ENCODE results near the gene ZPBP2.

DNA sequence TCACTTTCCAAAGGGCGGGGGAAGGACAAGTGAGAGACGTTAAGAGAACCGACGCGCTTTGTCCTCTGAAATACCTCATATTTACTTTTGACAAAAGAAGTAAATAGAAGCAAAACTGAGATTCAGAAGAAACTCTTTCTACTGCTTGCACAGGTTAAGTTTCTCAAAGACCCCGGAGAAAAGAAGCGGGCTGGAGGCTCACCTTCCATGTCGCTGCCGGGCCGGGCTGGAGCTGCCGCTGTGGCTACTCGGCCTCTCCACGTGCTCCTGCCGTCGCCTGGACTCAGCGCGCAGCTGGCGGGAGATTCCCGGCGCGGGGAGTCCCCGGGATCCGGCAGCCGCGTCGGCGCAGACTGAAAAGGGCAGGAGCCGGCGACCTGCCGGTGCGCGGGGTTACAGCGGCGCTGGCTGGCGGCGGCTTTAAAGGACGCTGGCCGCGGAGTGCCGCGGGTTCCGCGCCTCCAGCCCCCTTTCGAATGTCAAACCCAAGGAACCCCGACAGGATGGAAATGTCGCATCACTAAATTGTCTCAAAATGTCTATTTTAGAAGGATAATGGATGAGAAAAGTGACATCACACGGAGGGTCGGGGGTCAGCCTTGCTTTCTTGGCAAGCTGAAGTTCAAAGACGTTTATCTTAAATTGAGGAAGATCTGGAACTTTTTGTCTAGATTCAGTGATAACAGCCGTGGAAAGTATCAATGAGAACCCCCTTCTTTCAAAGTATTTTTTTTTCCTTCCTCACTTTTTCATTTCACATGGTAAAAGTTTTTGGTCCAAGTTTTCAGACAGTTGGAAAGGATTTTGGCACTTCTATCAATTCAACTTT, 3.9 kb upstream of the ZPBP2 start, which contains the start of gene IKZF3:
- TF ChIP-seq, protein P1, sequence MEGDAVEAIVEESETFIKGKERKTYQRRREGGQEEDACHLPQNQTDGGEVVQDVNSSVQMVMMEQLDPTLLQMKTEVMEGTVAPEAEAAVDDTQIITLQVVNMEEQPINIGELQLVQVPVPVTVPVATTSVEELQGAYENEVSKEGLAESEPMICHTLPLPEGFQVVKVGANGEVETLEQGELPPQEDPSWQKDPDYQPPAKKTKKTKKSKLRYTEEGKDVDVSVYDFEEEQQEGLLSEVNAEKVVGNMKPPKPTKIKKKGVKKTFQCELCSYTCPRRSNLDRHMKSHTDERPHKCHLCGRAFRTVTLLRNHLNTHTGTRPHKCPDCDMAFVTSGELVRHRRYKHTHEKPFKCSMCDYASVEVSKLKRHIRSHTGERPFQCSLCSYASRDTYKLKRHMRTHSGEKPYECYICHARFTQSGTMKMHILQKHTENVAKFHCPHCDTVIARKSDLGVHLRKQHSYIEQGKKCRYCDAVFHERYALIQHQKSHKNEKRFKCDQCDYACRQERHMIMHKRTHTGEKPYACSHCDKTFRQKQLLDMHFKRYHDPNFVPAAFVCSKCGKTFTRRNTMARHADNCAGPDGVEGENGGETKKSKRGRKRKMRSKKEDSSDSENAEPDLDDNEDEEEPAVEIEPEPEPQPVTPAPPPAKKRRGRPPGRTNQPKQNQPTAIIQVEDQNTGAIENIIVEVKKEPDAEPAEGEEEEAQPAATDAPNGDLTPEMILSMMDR (conservative IDR thresholded peaks at IDR 0.05 in 1 of 2, IDR thresholded peaks at IDR 0.05 in 1 of 2; ENCODE audit: extremely low read depth in 1 of 2, insufficient read depth in 1 of 2, low read depth in 1 of 2, low read length in 2 of 2), result peak in 1 of 2 donors; percentile 43
- TF ChIP-seq EZH2 (IDR thresholded peaks at IDR 0.05; ENCODE audit: borderline replicate concordance, low read length), result peak; percentile 88
